ENCODE measurements around the gene INPP1. TPM values are rescaled to one million over a fixed set of nuclear protein-coding genes. Genes with fewer than 3 reads are reported as not detected.
"Not testable (repeated sequence)": the region's sequence is repeated elsewhere in the genome, so short reads cannot be mapped to it uniquely, and the experiment has no call there.

The INPP1 gene
- total RNA-seq: 10 to 100 TPM; 11.6 to 30.4 (median 17.4) TPM

GRCh38 chr2:190343536-190344275 lies at the start of gene INPP1:
Gene INPP1, plus strand, starts transcription at chr2:190343589. Its CDS starts 16,514 bp downstream, at chr2:190360103.
- ATAC-seq (ENCODE audit: low FRiP score) (peak; percentile 85), DNase-seq (ENCODE audit: low spot score) (no peak)
- TF ChIP-seq CTCF (IDR thresholded peaks at IDR 0.05): no peak

DNA sequence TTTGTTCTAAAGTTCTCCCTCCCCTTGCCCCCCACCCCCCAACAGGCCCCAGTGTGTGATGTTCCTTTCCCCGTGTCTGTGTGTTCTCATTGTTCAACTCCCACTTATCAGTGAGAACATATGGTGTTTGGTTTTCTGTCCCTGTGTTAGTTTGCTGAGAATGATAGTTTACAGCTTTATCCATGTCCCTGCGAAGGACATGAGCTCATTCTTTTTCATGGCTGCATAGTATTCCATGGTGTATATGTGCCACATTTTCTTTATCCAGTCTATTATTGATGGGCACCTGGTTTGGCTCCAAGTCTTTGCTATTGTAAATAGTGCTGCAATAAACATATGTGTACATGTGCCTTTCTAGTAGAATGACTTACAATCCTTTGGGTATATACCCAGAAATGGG lies 45.5 kb upstream of the INPP1 start:
- not testable (repeated sequence) for ATAC-seq (ENCODE audit: low FRiP score); DNase-seq (ENCODE audit: low spot score)

- DNase-seq (ENCODE audit: low spot score) (no peak), ATAC-seq (ENCODE audit: low FRiP score) (no peak)
- no peak for TF ChIP-seq CTCF (IDR thresholded peaks at IDR 0.05)
These were observed 42.4 kb upstream of the INPP1 start for GRCh38 chr2:190301032-190301431.

- no peak for TF ChIP-seq CTCF (IDR thresholded peaks at IDR 0.05)
- DNase-seq (ENCODE audit: low spot score): no peak
- ATAC-seq (ENCODE audit: low FRiP score): no peak
These were observed 41.3 kb upstream of the INPP1 start for GRCh38 chr2:190302052-190302451.

GRCh38 chr2:190303647-190304046 lies 39.7 kb upstream of the INPP1 start:
- ATAC-seq (ENCODE audit: low FRiP score): no peak
- TF ChIP-seq CTCF (IDR thresholded peaks at IDR 0.05): no peak

DNA sequence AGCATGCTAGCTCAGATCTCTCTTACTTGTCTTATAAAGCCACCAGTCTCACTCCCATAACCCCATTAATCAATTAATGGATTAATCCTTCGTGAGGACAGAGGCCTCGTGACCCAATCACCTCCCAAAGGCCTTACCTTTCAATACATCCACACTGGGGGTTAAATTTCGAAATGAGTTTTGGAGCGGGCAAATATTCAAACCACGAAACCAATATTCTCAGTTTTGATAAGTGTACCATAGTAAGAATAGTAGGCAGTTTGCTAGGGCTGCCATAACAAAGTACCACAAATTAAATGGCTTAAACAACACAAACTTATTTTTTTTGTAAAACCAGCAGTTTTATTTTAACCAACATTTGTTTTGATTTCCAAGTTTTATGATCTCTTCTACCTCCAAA lies 39.0 kb upstream of the INPP1 start:
- ATAC-seq (ENCODE audit: low FRiP score): no peak
- TF ChIP-seq CTCF (IDR thresholded peaks at IDR 0.05): no peak
- DNase-seq (ENCODE audit: low spot score): no peak

More at GRCh38 chr2:190303647-190304046, 39.7 kb upstream of the INPP1 start:
- DNase-seq (ENCODE audit: low spot score): no peak

DNA sequence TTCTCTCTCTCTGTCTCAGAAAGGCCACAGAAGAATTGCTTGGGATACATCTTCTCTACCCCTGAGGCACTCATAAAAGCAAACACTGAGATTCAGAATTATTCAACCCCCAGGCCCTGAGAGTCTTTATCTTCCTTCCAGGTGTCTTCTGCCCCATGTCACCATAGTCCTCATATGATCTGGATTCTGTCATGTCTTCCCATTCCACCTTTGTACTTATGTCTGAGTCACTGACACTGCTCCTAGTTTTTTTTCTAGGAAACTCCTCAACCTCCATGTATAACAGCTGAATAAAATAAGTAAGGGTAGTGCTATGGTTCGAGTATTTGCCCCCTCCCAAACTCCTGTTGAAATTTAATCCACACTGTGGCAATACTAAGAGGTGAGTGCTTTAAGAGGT lies 35.4 kb upstream of the INPP1 start:
- no peak for ATAC-seq (ENCODE audit: low FRiP score)
- TF ChIP-seq CTCF (IDR thresholded peaks at IDR 0.05): no peak
- DNase-seq (ENCODE audit: low spot score): no peak
